IMR-90 (cell line): Measurements from ENCODE around the gene DRD4.

Experiments
- BHLHE40 ChIP-seq: fragments of 150-350 bp; IDR thresholded peaks from 2 replicates; pipeline ENCODE4 v1.6.1; 2016; ENCODE audit warnings: mild to moderate bottlenecking, low read depth, low read length
- CEBPB ChIP-seq: IDR thresholded peaks from 2 replicates; pipeline ENCODE4 v1.6.1; 2012; ENCODE audit warnings: low read depth, low read length, improper control_type of control experiment
- CHD1 ChIP-seq: IDR thresholded peaks from 2 replicates; pipeline ENCODE4 v1.6.1; 2012; ENCODE audit warnings: low read depth, low read length, improper control_type of control experiment
- CTCF ChIP-seq: conservative IDR thresholded peaks from 2 replicates; pipeline ENCODE4 v1.5.1; 2012; ENCODE audit warnings: mild to moderate bottlenecking, low read depth, low read length, improper control_type of control experiment
- MAFK ChIP-seq: IDR thresholded peaks from 2 replicates; pipeline ENCODE4 v1.6.1; 2012; ENCODE audit warnings: low read depth, low read length, improper control_type of control experiment
- MAZ ChIP-seq: IDR thresholded peaks from 2 replicates; pipeline ENCODE4 v1.6.1; 2012; ENCODE audit warnings: low read depth, mild to moderate bottlenecking, low read length, improper control_type of control experiment, moderate library complexity, borderline replicate concordance
- MXI1 ChIP-seq: IDR thresholded peaks from 2 replicates; pipeline ENCODE4 v1.6.1; 2012; ENCODE audit warnings: low read depth, mild to moderate bottlenecking, low read length, moderate library complexity, borderline replicate concordance
- NFE2L2 ChIP-seq: fragments of 150-350 bp; IDR thresholded peaks from 2 replicates; pipeline ENCODE4 v1.6.1; 2016; ENCODE audit warnings: low read depth, mild to moderate bottlenecking, low read length
- POLR2A ChIP-seq: IDR thresholded peaks from 2 replicates; pipeline ENCODE4 v1.6.1; 2012; ENCODE audit warnings: mild to moderate bottlenecking, low read depth, low read length
- RAD21 ChIP-seq: IDR thresholded peaks from 2 replicates; pipeline ENCODE4 v1.6.1; 2012; ENCODE audit warnings: low read length, improper control_type of control experiment
- RCOR1 ChIP-seq: IDR thresholded peaks from 2 replicates; pipeline ENCODE4 v1.6.1; 2012; ENCODE audit warnings: mild to moderate bottlenecking, low read length, improper control_type of control experiment; ENCODE audit not compliant: insufficient replicate concordance
- RFX5 ChIP-seq: IDR thresholded peaks from 2 replicates; pipeline ENCODE4 v1.8.0; 2012; ENCODE audit warnings: low read depth, mild to moderate bottlenecking, low read length, moderate library complexity
- SMC3 ChIP-seq: fragments of 150-350 bp; IDR thresholded peaks from 2 replicates; pipeline ENCODE4 v1.6.1; 2016; ENCODE audit warnings: low read depth, mild to moderate bottlenecking, antibody characterized with exemption, low read length, moderate library complexity
- USF2 ChIP-seq: fragments of 150-350 bp; IDR thresholded peaks from 2 replicates; pipeline ENCODE4 v1.6.1; 2017; ENCODE audit warnings: mild to moderate bottlenecking, antibody characterized with exemption, low read length, low read depth

- TF ChIP-seq USF2 = no peak
- TF ChIP-seq RCOR1 = no peak
- no peak for TF ChIP-seq POLR2A
- no peak for TF ChIP-seq CTCF
- TF ChIP-seq CEBPB = no peak
- no peak for TF ChIP-seq RFX5
- no peak for TF ChIP-seq MAZ
- no peak for TF ChIP-seq NFE2L2
- no peak for TF ChIP-seq RAD21
- no peak for TF ChIP-seq SMC3
- no peak for TF ChIP-seq CHD1
- no peak for TF ChIP-seq MAFK
- TF ChIP-seq MXI1 = no peak
- no peak for TF ChIP-seq BHLHE40
These were observed 19.7 kb upstream of the DRD4 start for GRCh38 chr11:617199-617911.
